CD4-positive, alpha-beta T cell (primary cell): Measurements from ENCODE around the gene SPTLC1. TPM values are rescaled to one million over a fixed set of nuclear protein-coding genes. Genes with fewer than 3 reads are reported as not detected.

Experiments used
- ATAC-seq: fragments of 200-7000 bp; cut with Tn5 transposase; one replicate; pipeline ENCODE4 v1.10.0; 2022; ENCODE audit warnings: mild to moderate bottlenecking; ENCODE audit not compliant: poor library complexity
- CTCF ChIA-PET: fragments of 350-600 bp; sonication (Branson Sonifier 250); formaldehyde crosslinking; loops from one replicate; lab custom pipeline; 2021; ENCODE audit warnings: antibody characterized with exemption, inconsistent platforms; lab: Charles Lee
- POLR2A ChIA-PET: fragments of 350-600 bp; sonication (Branson Sonifier 250); formaldehyde crosslinking; loops from one replicate; lab custom pipeline; 2021; ENCODE audit warnings: antibody characterized with exemption, inconsistent platforms; lab: Charles Lee
- DNase-seq, 14 experiments: peaks; one replicate each; pipeline ENCODE4 v3.0.0-alpha.2; 2013 to 2020; ENCODE audit warnings: mixed read lengths in 2 of 14
- H3K27ac ChIP-seq, 2 donors: one replicate each; pipeline versions ENCODE4 v1.5.1 to v1.7.0; 2013; ENCODE audit warnings: low read length in 2 of 2, low read depth in 1 of 2, mild to moderate bottlenecking in 1 of 2
- H3K27me3 ChIP-seq, 2 experiments: 1 replicate in 1 of 2; 2 replicates in 1 of 2; pipeline versions ENCODE4 v1.6.1 to v1.7.0; 2013; ENCODE audit warnings: low read length in 2 of 2, control low read depth in 1 of 2, mild to moderate bottlenecking in 1 of 2, moderate library complexity in 1 of 2; ENCODE audit not compliant: insufficient read depth in 2 of 2, control insufficient read depth in 1 of 2
- H3K36me3 ChIP-seq: one replicate; pipeline ENCODE4 v1.6.1; 2013; ENCODE audit warnings: low read length, control low read depth; ENCODE audit not compliant: insufficient read depth
- H3K4me1 ChIP-seq: one replicate; pipeline ENCODE4 v1.6.1; 2013; ENCODE audit warnings: low read length, control low read depth; ENCODE audit not compliant: insufficient read depth
- H3K4me3 ChIP-seq: one replicate; pipeline ENCODE4 v1.5.1; 2013; ENCODE audit warnings: mild to moderate bottlenecking, low read length, moderate library complexity
- H3K9me3 ChIP-seq, 2 experiments: 1 replicate in 1 of 2; 2 replicates in 1 of 2; pipeline versions ENCODE4 v1.6.1 to v1.7.0; 2013; ENCODE audit warnings: low read length in 2 of 2, mild to moderate bottlenecking in 2 of 2, control low read depth in 1 of 2, moderate library complexity in 1 of 2; ENCODE audit not compliant: control insufficient read depth in 1 of 2, insufficient read depth in 1 of 2
- H3K27ac Mint-ChIP-seq: one replicate; pipeline ENCODE4 v1.8.0; 2020; ENCODE audit warnings: mixed read lengths
- H3K27me3 Mint-ChIP-seq: one replicate; pipeline ENCODE4 v1.8.0; 2021; ENCODE audit warnings: mixed read lengths
- H3K36me3 Mint-ChIP-seq: one replicate; pipeline ENCODE4 v1.8.0; 2021; ENCODE audit warnings: low read depth, mixed read lengths
- H3K4me1 Mint-ChIP-seq: one replicate; pipeline ENCODE4 v1.8.0; 2021; ENCODE audit warnings: low read depth, mixed read lengths
- H3K4me3 Mint-ChIP-seq: one replicate; pipeline ENCODE4 v1.8.0; 2020; ENCODE audit warnings: mild to moderate bottlenecking, mixed read lengths
- H3K9me3 Mint-ChIP-seq: one replicate; pipeline ENCODE4 v1.8.0; 2020; ENCODE audit warnings: mixed read lengths
- CTCF ChIP-seq: fragments of 200-600 bp; IDR thresholded peaks from one replicate; pipeline ENCODE4 v1.8.0; 2022; ENCODE audit warnings: antibody characterized with exemption, mild to moderate bottlenecking
- intact Hi-C, 2 experiments: fragments of 100-400 bp; cut with DNase I in 1 of 2; cut with micrococcal nuclease in 1 of 2; formaldehyde crosslinking; loops; one replicate each; pipeline versions ENCODE4 v1.15.1 to v1.9.0; 2023 to 2025; cut with DNase I, micrococcal nuclease
- total RNA-seq, 174 experiments: library from RNA in 2 of 174; stranded (reverse) in 2 of 174; gene quantifications; one replicate each; pipeline ENCODE4 v1.2.3 and lab custom pipeline; 2021 to 2026

SPTLC1 gene
- total RNA-seq, 2 experiments from 2014 or later: 40.9 to 43.0 TPM

DNA sequence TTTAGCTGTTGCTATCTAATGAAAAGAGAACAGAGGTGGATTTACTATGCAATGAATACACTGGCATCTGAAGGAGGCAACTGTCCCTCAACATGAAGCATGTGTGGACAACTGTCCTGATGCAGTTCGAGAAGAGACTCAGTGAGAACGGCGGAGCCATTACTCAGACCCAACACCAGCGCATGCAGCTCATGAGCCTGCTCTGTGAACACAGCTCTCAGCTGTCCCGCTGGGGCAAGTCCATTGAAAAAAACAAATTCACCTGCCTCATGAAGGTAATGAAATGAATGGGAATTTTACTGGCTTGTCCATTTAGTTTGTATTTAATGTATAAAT lies 78.8 kb downstream of the SPTLC1 start:
- Histone ChIP-seq H3K36me3 (peaks cover 58% of the 10 kb centered on the region), H3K27ac (no peak overlapping the region), H3K4me1 (no peaks in the 10 kb centered on the region), H3K4me3 (no peak overlapping the region), H3K9me3 (no peaks in the 10 kb centered on the region), H3K27me3 (no peaks in the 10 kb centered on the region)
- ATAC-seq (no peak), DNase-seq (no peak)
- H3K4me3 Mint-ChIP-seq: no peak overlapping the region
- H3K27me3 Mint-ChIP-seq: no peaks in the 10 kb centered on the region
- intact Hi-C loops: no loop called here
- ChIA-PET CTCF (no interaction called here), POLR2A (no interaction called here)
- H3K27ac Mint-ChIP-seq: no peak overlapping the region
- TF ChIP-seq CTCF: no peak
- peaks cover 84% of the 10 kb centered on the region for H3K36me3 Mint-ChIP-seq
- H3K9me3 Mint-ChIP-seq: no peaks in the 10 kb centered on the region
- H3K4me1 Mint-ChIP-seq: no peaks in the 10 kb centered on the region

DNA sequence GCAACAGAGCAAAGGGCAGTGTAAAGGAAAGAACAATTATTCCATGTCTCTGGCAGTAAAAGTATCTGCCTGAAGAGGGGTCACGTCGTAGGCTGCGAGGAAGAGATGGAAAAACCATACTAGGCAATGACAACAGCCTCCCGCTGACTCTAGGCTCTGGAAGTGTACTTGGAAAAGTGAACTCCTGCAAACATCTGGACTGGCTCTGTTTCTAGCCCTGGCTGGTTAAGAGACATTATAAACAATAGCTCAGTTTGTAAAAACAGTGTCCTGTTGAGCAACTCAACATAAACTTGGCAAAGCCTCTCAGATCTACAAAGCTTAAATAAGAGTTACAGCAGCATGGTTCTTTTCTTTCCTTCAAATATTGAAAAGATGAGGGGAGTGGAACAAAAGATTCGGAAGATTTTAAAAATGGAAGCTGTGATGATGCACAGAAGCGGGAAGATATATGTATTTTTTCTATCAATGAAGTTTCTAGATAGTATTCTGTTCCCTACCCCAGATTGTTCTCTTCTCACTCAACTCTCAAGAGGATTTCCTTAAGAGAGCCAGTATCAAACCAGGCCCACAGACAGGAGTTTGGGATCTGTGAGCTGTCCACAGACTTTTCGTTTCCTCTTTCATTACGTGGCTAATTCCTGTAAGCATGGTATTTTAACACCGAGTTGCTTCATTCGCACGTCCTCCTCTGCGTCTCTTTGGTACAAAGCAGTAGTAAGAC lies 79.4 kb downstream of the SPTLC1 start:
- no peaks in the 10 kb centered on the region for H3K27me3 Mint-ChIP-seq
- intact Hi-C loops: no loop called here

GRCh38 chr9:92035146-92035545 lies 80.1 kb downstream of the SPTLC1 start:
- Histone ChIP-seq H3K4me3 (no peak overlapping the region), H3K27ac (no peak overlapping the region), H3K4me1 (no peaks in the 10 kb centered on the region), H3K9me3 (no peaks in the 10 kb centered on the region), H3K36me3 (peaks cover 56% of the 10 kb centered on the region), H3K27me3 (no peaks in the 10 kb centered on the region)
- ATAC-seq (no peak), DNase-seq (no peak)
- Mint-ChIP-seq H3K36me3 (peaks cover 90% of the 10 kb centered on the region), H3K9me3 (no peaks in the 10 kb centered on the region), H3K4me1 (no peaks in the 10 kb centered on the region), H3K27ac (no peak overlapping the region), H3K27me3 (no peaks in the 10 kb centered on the region), H3K4me3 (no peak overlapping the region)
- POLR2A ChIA-PET: no interaction called here
- CTCF ChIA-PET: no interaction called here
- intact Hi-C loops: no loop called here
- no peak for TF ChIP-seq CTCF

More for the DNA sequence above, 79.4 kb downstream of the SPTLC1 start:
- ChIA-PET CTCF (no interaction called here), POLR2A (no interaction called here)
- Mint-ChIP-seq H3K27ac (no peak overlapping the region), H3K36me3 (peaks cover 85% of the 10 kb centered on the region), H3K4me1 (no peaks in the 10 kb centered on the region), H3K9me3 (no peaks in the 10 kb centered on the region), H3K4me3 (no peak overlapping the region)
- Histone ChIP-seq H3K27ac (no peak overlapping the region), H3K27me3 (no peaks in the 10 kb centered on the region), H3K4me1 (no peaks in the 10 kb centered on the region), H3K9me3 (no peaks in the 10 kb centered on the region), H3K36me3 (peaks cover 56% of the 10 kb centered on the region), H3K4me3 (no peak overlapping the region)
- TF ChIP-seq CTCF: no peak
- no peak for ATAC-seq
- DNase-seq: no peak
